ENCODE results near the gene DCAF12.
"Not testable (repeated sequence)": the region's sequence is repeated elsewhere in the genome, so short reads cannot be mapped to it uniquely, and the experiment has no call there.

The DCAF12 gene

DNA sequence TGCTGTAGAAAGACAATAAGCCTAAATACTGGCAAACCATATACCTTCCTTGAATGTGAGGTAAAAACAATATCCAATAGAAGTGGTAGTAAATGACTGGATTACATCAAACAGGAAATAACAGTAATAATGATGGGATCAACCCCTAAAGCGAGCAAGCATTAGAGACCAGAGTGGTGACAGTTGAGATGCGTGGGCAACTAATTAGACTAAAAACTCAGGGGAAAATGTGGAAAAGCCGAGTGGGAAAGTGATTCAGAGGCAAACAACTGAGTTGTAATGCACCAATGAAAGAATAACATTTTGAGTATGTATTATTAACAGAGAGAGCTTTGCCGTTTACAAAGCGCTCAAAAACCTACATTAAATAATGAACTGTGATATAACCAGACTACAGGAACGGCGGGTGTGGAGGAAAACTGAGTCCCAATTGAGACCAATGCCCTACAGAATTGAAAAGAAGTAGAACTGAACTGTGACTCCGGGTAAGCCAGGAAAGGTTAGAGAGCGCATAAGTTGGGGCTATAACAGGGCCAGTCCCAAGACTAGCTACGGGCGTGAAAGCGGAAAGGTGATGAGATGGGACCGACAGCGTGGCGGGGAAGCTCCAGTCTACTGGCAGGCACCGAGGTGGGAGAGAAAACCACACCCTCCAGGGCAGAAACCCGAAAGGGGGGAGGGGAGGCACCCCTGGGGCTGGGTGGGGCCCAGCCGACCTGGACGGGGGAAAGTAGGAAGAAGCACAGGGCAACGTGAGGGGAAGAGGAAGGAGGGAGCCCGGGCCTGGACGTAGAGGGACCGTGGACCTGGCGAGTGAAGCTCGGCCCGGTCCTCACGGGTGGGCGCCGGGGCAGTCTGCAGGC is 78.4 kb downstream of the DCAF12 start:
- Histone ChIP-seq H4K20me1 (ENCODE audit: insufficient read depth, low read length) (0 out of 2 replicates have a peak, but pooled peaks cover 5% of the 10 kb centered on the region), H3K4me3 (ENCODE audit: low read length) (peak overlapping the region; percentile 97), H3K4me1 (ENCODE audit: low read length) (peaks cover 24% of the 10 kb centered on the region), H3K27me3 (replicated peaks; ENCODE audit: insufficient read depth, low read length) (no peaks in the 10 kb centered on the region), H3K4me2 (ENCODE audit: low read depth, low read length) (peak overlapping the region; percentile 94), H3K9me2 (replicated peaks; ENCODE audit: insufficient read depth, low read length) (no peaks in the 10 kb centered on the region), H3K36me3 (replicated peaks; ENCODE audit: insufficient read depth, low read length) (no peaks in the 10 kb centered on the region; the same call in 1 of the 2 replicates), H3K9me3 (replicated peaks; ENCODE audit: insufficient read depth, low read length) (no peaks in the 10 kb centered on the region), H3F3A (ENCODE audit: insufficient read depth, low read length) (peaks cover 20% of the 10 kb centered on the region), H2AFZ (ENCODE audit: low read length) (peak overlapping the region; percentile 92), H3K79me2 (ENCODE audit: low read length) (peaks cover 55% of the 10 kb centered on the region), H3K9ac (ENCODE audit: low read length) (peak overlapping the region; percentile 98), H3K27ac (ENCODE audit: low read length) (peak overlapping the region; percentile 88)
- DNase-seq: peak; percentile 54
- TF ChIP-seq EZH2 (optimal IDR thresholded peaks at IDR 0.05; ENCODE audit: low read depth, low read length): no peak

DNA sequence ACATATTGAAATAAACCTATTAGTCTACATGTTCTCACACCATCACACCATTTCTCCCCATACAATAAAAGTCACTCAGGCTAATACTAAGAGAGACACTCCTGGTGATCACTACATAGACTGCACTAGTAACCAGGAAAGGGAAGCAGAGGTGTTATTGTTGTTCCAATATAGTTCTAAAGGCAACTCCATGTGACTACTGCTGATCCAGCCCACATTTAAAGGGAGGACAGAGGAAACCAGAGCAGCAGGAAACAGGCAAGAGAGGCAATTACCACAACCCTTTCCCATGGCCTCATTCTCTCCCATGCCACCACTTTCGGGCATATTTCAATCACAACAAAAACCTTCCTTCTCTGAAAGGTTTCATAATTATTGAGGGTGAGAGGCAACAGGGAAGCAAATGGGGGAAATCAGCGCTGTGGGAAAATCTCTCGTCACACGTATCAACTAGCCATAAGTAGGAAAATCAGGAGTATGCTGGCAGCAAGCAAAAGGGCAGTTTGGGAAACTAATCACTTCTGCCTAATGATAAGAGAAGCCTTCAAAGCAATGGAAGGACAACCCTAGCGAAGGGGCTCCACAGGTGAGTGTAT is 79.6 kb downstream of the DCAF12 start:
- no peaks in the 10 kb centered on the region; the same call in 1 of the 2 replicates for H3K36me3 ChIP-seq (replicated peaks; ENCODE audit: insufficient read depth, low read length)
- peak overlapping the region; percentile 97 for H3K4me3 ChIP-seq (ENCODE audit: low read length)
- TF ChIP-seq, protein P1, sequence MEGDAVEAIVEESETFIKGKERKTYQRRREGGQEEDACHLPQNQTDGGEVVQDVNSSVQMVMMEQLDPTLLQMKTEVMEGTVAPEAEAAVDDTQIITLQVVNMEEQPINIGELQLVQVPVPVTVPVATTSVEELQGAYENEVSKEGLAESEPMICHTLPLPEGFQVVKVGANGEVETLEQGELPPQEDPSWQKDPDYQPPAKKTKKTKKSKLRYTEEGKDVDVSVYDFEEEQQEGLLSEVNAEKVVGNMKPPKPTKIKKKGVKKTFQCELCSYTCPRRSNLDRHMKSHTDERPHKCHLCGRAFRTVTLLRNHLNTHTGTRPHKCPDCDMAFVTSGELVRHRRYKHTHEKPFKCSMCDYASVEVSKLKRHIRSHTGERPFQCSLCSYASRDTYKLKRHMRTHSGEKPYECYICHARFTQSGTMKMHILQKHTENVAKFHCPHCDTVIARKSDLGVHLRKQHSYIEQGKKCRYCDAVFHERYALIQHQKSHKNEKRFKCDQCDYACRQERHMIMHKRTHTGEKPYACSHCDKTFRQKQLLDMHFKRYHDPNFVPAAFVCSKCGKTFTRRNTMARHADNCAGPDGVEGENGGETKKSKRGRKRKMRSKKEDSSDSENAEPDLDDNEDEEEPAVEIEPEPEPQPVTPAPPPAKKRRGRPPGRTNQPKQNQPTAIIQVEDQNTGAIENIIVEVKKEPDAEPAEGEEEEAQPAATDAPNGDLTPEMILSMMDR (IDR thresholded peaks at IDR 0.05; ENCODE audit: low read length): no peak
- TF ChIP-seq EZH2phosphoT487 (IDR thresholded peaks at IDR 0.05; ENCODE audit: low read length) (no peak), EZH2 (optimal IDR thresholded peaks at IDR 0.05; ENCODE audit: low read depth, low read length) (no peak)
- H3K9me3 ChIP-seq (replicated peaks; ENCODE audit: insufficient read depth, low read length): no peaks in the 10 kb centered on the region
- peaks cover 15% of the 10 kb centered on the region for H3K4me1 ChIP-seq (ENCODE audit: low read length)
- H3K9ac ChIP-seq (ENCODE audit: low read length): peak overlapping the region; percentile 98; the same call in 1 of the 2 replicates
- H3K79me2 ChIP-seq (ENCODE audit: low read length): peaks cover 68% of the 10 kb centered on the region
- no peaks in the 10 kb centered on the region for H3K27me3 ChIP-seq (replicated peaks; ENCODE audit: insufficient read depth, low read length)
- H3K4me2 ChIP-seq (ENCODE audit: low read depth, low read length): peak overlapping the region; percentile 94
- H3K27ac ChIP-seq (ENCODE audit: low read length): peak overlapping the region; percentile 2; the same call in 1 of the 2 replicates
- no peaks in the 10 kb centered on the region for H3K9me2 ChIP-seq (replicated peaks; ENCODE audit: insufficient read depth, low read length)
- H2AFZ ChIP-seq (ENCODE audit: low read length): no peak overlapping the region
- peaks cover 7% of the 10 kb centered on the region; the same call in 1 of the 2 replicates for H3F3A ChIP-seq (ENCODE audit: insufficient read depth, low read length)
- no peak for DNase-seq
- 0 out of 2 replicates have a peak, but pooled peaks cover 13% of the 10 kb centered on the region for H4K20me1 ChIP-seq (ENCODE audit: insufficient read depth, low read length)

DNA sequence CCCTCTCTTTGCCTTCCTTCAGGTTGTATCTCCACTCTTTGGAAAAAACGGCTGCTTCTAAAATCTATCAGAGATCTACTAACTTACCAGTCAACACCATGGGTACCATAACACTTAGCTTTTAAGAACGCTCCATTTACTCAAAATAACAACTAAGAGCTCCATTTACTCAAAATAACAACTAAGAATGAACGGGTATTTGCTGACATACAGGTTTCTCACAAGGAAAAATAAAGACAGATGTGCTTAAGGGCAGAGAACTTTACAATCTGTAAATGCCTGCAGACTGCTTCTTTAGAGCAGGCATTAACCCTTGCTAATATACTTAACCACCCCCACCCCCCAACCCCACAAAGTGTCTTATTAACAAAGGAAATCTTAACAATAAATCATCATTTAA is 80.6 kb downstream of the DCAF12 start:
- Histone ChIP-seq H3K4me3 (ENCODE audit: low read length) (peak overlapping the region; percentile 19; the same call in 1 of the 2 replicates), H3K9ac (ENCODE audit: low read length) (no peak overlapping the region)
- TF ChIP-seq EZH2 (optimal IDR thresholded peaks at IDR 0.05; ENCODE audit: low read depth, low read length): no peak
- TF ChIP-seq, protein P1 (IDR thresholded peaks at IDR 0.05; ENCODE audit: low read length): no peak
- no peak for TF ChIP-seq EZH2phosphoT487 (IDR thresholded peaks at IDR 0.05; ENCODE audit: low read length)

DNA sequence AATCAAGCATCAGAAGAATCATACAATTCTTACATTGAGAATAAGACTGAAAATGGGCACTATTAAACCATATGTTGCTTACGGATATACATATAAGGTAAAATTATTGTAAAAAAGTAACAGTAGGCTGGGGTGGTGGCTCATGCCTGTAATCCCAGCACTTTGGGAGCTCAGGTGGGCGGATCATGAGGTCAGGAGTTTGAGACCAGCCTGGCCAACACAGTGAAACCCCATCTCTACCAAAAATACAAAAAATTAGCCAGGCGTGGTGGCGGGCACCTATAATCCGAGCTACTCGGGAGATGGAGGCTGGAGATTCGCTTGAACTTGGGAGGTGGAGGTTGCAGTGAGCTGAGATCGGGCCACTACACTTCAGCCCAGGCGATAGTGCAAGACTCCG is 84.4 kb downstream of the DCAF12 start:
- 0 out of 2 replicates have a peak, but pooled peaks cover 17% of the 10 kb centered on the region for H4K20me1 ChIP-seq (ENCODE audit: insufficient read depth, low read length)
- not testable (repeated sequence) for H3K9ac ChIP-seq (ENCODE audit: low read length); H2AFZ ChIP-seq (ENCODE audit: low read length); H3K27me3 ChIP-seq (replicated peaks; ENCODE audit: insufficient read depth, low read length); H3K36me3 ChIP-seq (replicated peaks; ENCODE audit: insufficient read depth, low read length); H3K9me2 ChIP-seq (replicated peaks; ENCODE audit: insufficient read depth, low read length); H3K4me1 ChIP-seq (ENCODE audit: low read length); H3K27ac ChIP-seq (ENCODE audit: low read length); H3K4me3 ChIP-seq (ENCODE audit: low read length); H3K4me2 ChIP-seq (ENCODE audit: low read depth, low read length); DNase-seq; H3F3A ChIP-seq (ENCODE audit: insufficient read depth, low read length); H3K9me3 ChIP-seq (replicated peaks; ENCODE audit: insufficient read depth, low read length)
- peaks cover 93% of the 10 kb centered on the region for H3K79me2 ChIP-seq (ENCODE audit: low read length)

More for the DNA sequence above, 80.6 kb downstream of the DCAF12 start:
- Histone ChIP-seq H3K79me2 (ENCODE audit: low read length) (peaks cover 77% of the 10 kb centered on the region), H3K9me3 (replicated peaks; ENCODE audit: insufficient read depth, low read length) (no peaks in the 10 kb centered on the region), H3K27me3 (replicated peaks; ENCODE audit: insufficient read depth, low read length) (no peaks in the 10 kb centered on the region), H3K4me2 (ENCODE audit: low read depth, low read length) (peak overlapping the region; percentile 94), H3K27ac (ENCODE audit: low read length) (peak overlapping the region; percentile 9; the same call in 1 of the 2 replicates), H4K20me1 (ENCODE audit: insufficient read depth, low read length) (0 out of 2 replicates have a peak, but pooled peaks cover 14% of the 10 kb centered on the region), H2AFZ (ENCODE audit: low read length) (no peak overlapping the region), H3F3A (ENCODE audit: insufficient read depth, low read length) (peaks cover 7% of the 10 kb centered on the region; the same call in 1 of the 2 replicates), H3K9me2 (replicated peaks; ENCODE audit: insufficient read depth, low read length) (no peaks in the 10 kb centered on the region), H3K36me3 (replicated peaks; ENCODE audit: insufficient read depth, low read length) (no peaks in the 10 kb centered on the region; the same call in 1 of the 2 replicates), H3K4me1 (ENCODE audit: low read length) (peaks cover 14% of the 10 kb centered on the region)
- peak; percentile 29 for DNase-seq

DNA sequence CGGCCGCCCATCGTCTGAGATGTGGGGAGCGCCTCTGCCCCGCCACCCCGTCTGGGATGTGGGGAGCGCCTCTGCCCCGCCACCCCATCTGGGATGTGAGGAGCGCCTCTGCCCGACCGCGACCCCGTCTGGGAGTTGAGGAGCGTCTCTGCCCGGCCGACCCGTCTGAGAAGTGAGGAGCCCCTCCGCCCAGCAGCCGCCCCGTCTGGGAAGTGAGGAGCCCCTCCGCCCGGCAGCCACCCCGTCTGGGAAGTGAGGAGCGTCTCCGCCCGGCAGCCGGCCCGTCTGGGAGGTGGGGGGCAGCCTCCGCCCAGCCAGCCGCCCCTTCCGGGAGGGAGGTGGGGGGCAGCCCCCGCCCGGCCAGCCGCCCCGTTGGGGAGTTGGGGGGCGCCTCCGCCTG is 87.6 kb downstream of the DCAF12 start:
- H2AFZ ChIP-seq (ENCODE audit: low read length); H3K9me2 ChIP-seq (replicated peaks; ENCODE audit: insufficient read depth, low read length); H3F3A ChIP-seq (ENCODE audit: insufficient read depth, low read length); H3K36me3 ChIP-seq (replicated peaks; ENCODE audit: insufficient read depth, low read length); H3K27me3 ChIP-seq (replicated peaks; ENCODE audit: insufficient read depth, low read length); H3K9ac ChIP-seq (ENCODE audit: low read length); DNase-seq; H3K27ac ChIP-seq (ENCODE audit: low read length); H3K9me3 ChIP-seq (replicated peaks; ENCODE audit: insufficient read depth, low read length); H3K4me1 ChIP-seq (ENCODE audit: low read length); H3K4me3 ChIP-seq (ENCODE audit: low read length); H3K4me2 ChIP-seq (ENCODE audit: low read depth, low read length): not testable (repeated sequence)
- peaks cover 91% of the 10 kb centered on the region for H3K79me2 ChIP-seq (ENCODE audit: low read length)
- peaks cover 21% of the 10 kb centered on the region; the same call in 1 of the 2 replicates for H4K20me1 ChIP-seq (ENCODE audit: insufficient read depth, low read length)

Measured in MM.1S (cell line).